Measurements from ENCODE around the gene ARHGAP44.
"Not testable (repeated sequence)": the region's sequence is repeated elsewhere in the genome, so short reads cannot be mapped to it uniquely, and the experiment has no call there.

The ARHGAP44 gene

GRCh38 chr17:12964162-12964561 lies 174.9 kb downstream of the ARHGAP44 start:
- no peak for DNase-seq (ENCODE audit: low spot score)

- no peak for DNase-seq (ENCODE audit: low spot score)
Observed at GRCh38 chr17:12964840-12965239, 175.5 kb downstream of the ARHGAP44 start.

GRCh38 chr17:12965988-12966387 lies 176.7 kb downstream of the ARHGAP44 start:
- no peak for DNase-seq (ENCODE audit: low spot score)

GRCh38 chr17:12966413-12966812 lies 177.1 kb downstream of the ARHGAP44 start:
- no peak for DNase-seq (ENCODE audit: low spot score)

- DNase-seq (ENCODE audit: low spot score), result no peak
Observed at GRCh38 chr17:12967962-12968361, 178.7 kb downstream of the ARHGAP44 start.

- DNase-seq (ENCODE audit: low spot score), result no peak
Observed at GRCh38 chr17:12973496-12974004, 184.3 kb downstream of the ARHGAP44 start.

- no peak for DNase-seq (ENCODE audit: low spot score)
Observed at GRCh38 chr17:12974005-12974531, 184.8 kb downstream of the ARHGAP44 start.

GRCh38 chr17:12977008-12977751 lies 187.9 kb downstream of the ARHGAP44 start:
- DNase-seq (ENCODE audit: low spot score), result no peak

- DNase-seq (ENCODE audit: low spot score), result not testable (repeated sequence)
Observed at GRCh38 chr17:12978787-12979186, 189.5 kb downstream of the ARHGAP44 start.

- no peak for DNase-seq (ENCODE audit: low spot score)
Observed at GRCh38 chr17:12979246-12979645, 189.9 kb downstream of the ARHGAP44 start.

- no peak for DNase-seq (ENCODE audit: low spot score)
Observed at GRCh38 chr17:12979826-12980500, 190.7 kb downstream of the ARHGAP44 start.

GRCh38 chr17:12982224-12982623 lies 192.9 kb downstream of the ARHGAP44 start:
- no peak for DNase-seq (ENCODE audit: low spot score)

- no peak for DNase-seq (ENCODE audit: low spot score)
Observed at GRCh38 chr17:12983991-12984884, 194.9 kb downstream of the ARHGAP44 start.

- peak; percentile 11 for DNase-seq (ENCODE audit: low spot score)
Observed at GRCh38 chr17:12985431-12986293, 196.4 kb downstream of the ARHGAP44 start.

GRCh38 chr17:12987120-12987519 lies 197.8 kb downstream of the ARHGAP44 start:
- no peak for DNase-seq (ENCODE audit: low spot score)

GRCh38 chr17:12990041-12990808 lies 200.9 kb downstream of the ARHGAP44 start:
- DNase-seq (ENCODE audit: low spot score), result no peak

- no peak for DNase-seq (ENCODE audit: low spot score)
Observed at GRCh38 chr17:12990926-12991325, 201.6 kb downstream of the ARHGAP44 start.

- DNase-seq (ENCODE audit: low spot score), result no peak
Observed at GRCh38 chr17:12992676-12993075, 203.4 kb downstream of the ARHGAP44 start.

GRCh38 chr17:12993631-12994030 lies 204.3 kb downstream of the ARHGAP44 start:
- no peak for DNase-seq (ENCODE audit: low spot score)

GRCh38 chr17:12994341-12995074 lies 205.2 kb downstream of the ARHGAP44 start:
- no peak for DNase-seq (ENCODE audit: low spot score)
